PFSK-1 (cell line): ENCODE measurements around the gene TANGO6.

Source experiments
- POLR2AphosphoS5 ChIP-seq: IDR thresholded peaks from 2 replicates; pipeline ENCODE4 v1.6.1; 2012; ENCODE audit warnings: low read depth, mild to moderate bottlenecking, control low read depth, low read length, moderate library complexity
- SIN3A ChIP-seq: IDR thresholded peaks from 2 replicates; pipeline ENCODE4 v1.6.1; 2012; ENCODE audit warnings: mild to moderate bottlenecking, low read length, moderate library complexity, borderline replicate concordance; ENCODE audit not compliant: insufficient read depth

GRCh38 chr16:68978303-68978954 lies 135.1 kb downstream of the TANGO6 start:
- TF ChIP-seq SIN3A (no peak), POLR2AphosphoS5 (no peak)
